OCI-M2 (cell line): ENCODE measurements around the gene RRP9.
"Not testable (repeated sequence)": the region's sequence is repeated elsewhere in the genome, so short reads cannot be mapped to it uniquely, and the experiment has no call there.

ENCODE experiments used
- DNase-seq: peaks from one replicate; lab custom pipeline; 2025; ENCODE audit not compliant: unreplicated experiment; lab: John Stamatoyannopoulos, UW

Gene RRP9

GRCh38 chr3:51940648-51941462 is 849 bp downstream of the RRP9 start:
- no peak for DNase-seq

DNA sequence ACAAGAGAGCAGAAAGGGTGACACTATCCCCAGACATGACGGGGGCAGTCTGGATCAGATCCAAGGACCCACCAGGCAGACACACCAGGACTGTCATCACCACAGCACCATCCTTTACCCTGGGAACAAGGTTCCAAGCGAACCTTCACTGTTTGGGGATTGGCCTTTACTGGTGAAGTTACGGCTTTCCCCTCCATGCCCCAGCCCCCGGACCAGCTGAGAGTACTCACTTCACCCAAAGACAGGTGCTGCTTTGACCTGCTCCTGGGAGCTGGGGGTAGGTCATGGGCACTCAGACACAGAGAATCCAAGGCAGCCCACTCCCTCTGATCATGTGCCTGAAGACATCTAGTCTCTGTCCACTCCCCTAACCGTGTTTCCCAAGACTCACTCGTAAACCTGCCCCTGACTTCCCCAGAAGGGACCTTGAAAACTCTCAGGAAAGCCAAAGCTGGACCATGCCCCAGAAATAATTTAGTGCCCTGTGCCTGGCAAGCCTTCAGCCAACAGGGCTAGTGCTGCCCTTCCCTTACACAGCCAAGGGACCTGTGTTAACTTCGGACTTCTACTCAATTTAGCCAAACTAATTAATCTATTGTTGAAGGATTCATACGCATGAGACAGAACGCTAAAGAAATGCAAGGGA is 2.8 kb downstream of the RRP9 start:
- no peak for DNase-seq

DNA sequence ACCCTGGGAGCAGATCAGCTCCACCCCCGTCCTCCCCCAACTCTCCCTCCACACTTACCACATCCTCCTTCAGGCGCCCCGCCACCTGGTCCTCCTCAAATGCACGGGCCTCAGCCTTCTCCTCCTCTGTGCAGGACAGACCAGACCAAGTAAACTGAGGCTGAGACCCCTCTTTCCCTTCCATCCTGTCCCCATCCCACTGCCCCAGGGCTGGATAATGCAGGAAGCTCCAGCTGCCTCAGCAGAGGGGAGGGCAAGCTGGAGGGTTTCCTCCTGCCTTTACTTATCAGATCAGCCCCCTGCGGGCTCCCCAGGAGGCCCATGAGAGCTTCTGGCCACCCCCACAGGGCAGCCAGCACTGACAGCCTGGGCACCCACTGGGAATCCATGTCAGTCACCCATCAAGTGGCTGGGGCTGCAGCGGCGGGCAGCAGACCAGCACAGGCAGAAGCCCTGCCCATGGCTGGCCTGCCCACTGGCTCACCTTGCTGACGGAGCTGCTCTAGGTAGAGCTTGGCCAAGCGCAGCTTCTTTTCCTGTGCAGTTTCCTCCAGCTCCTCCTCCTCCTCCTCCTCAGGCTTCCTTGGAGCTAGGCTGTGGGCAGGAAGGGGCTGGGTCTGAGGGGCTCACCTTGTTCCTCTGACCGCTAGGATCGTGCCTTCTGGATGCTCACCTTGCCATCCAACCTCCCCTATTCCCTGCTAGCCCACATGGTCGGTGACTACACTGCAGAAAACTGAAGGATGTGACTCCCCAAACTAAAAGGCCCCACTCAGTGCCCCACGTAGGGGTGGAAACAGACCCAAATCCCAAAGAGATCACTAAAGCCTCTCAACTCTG is 3.9 kb downstream of the RRP9 start:
- no peak for DNase-seq

GRCh38 chr3:51937014-51937413 is 4.7 kb downstream of the RRP9 start:
- no peak for DNase-seq

DNA sequence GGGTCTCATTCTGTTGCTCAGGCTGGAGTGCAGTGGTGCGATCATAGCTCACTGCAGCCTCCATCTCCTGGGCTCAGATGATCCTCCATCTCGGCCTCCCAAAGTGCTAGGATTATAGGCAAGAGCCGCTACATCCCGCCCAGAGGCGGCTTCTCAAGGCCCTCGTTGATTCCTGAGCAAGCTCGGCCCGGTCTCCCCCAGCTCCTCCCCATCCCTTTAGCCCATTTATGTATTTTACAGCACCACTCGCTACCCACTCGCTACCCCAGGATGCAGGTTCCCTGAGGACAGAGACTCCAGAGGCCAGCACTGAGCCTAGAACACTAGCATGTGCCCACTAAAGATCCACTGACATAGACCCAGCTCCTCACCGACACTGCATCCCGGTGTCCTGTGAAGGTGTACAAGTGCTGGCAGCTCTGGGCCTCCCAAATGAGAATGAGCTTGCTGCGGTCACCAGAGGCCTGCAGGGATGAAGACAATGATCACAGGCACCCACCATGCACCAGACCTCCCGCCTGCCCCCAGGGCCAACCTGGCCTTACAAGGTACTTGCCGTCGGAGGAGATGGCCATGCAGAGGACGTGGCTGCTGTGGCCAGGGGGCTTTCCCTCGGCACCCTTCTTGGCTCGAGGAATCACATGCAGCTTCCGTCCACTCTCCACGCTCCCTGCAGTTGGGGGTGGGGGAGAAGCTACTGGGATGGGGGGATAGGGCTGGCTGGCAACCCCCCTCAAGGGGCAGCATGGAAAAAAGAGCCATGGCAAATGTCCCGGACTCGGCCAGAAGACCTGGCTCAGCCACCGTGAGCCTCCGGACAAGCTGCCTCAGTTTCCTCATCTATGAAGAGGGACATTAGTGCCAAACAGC is 5.6 kb downstream of the RRP9 start:
- DNase-seq, result no peak

DNA sequence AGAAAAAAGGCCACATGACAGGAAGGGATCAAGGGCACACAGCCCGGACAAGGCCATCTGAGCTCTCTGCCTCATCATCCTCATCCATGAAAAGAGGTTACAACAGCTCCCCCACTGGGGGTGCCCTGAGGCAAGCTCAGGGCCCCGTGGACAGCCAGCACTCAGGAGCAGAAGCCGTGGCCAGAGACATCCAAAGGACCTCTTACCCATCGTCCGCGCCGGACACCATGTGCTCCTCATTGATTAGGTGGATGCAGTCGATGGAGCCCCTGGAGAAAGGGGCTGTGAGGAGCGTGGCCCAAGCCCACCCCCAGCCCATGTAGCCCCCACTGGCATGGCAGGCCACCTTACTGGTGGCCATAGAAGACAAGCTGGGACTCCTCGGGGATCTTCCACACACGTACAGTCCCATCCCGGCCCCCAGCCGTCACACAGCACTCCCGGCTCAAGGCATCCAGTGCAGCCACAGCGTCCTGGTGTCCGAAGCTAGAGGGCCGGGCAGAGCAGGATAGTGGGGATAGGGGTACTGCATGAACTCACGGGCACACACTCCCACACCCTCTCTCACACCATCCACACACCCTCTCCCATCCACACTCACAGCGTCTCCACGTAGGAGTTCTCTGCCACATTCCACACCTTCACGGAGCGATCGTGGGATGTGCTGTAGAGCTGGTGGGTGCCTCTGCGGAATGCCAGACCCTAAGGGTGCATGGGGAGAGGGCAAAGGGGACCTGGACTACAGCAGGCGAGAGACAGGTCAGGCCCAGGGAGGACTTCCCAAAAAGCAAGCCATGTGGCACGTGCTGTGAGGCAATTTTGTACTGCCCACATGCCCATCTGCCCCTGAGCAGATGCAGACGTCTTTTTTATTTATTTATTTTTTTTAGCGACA is 6.5 kb downstream of the RRP9 start:
- DNase-seq, result no peak

GRCh38 chr3:51934139-51934850 is 7.4 kb downstream of the RRP9 start:
- no peak for DNase-seq

GRCh38 chr3:51933471-51934138 is 8.1 kb downstream of the RRP9 start:
- no peak for DNase-seq

DNA sequence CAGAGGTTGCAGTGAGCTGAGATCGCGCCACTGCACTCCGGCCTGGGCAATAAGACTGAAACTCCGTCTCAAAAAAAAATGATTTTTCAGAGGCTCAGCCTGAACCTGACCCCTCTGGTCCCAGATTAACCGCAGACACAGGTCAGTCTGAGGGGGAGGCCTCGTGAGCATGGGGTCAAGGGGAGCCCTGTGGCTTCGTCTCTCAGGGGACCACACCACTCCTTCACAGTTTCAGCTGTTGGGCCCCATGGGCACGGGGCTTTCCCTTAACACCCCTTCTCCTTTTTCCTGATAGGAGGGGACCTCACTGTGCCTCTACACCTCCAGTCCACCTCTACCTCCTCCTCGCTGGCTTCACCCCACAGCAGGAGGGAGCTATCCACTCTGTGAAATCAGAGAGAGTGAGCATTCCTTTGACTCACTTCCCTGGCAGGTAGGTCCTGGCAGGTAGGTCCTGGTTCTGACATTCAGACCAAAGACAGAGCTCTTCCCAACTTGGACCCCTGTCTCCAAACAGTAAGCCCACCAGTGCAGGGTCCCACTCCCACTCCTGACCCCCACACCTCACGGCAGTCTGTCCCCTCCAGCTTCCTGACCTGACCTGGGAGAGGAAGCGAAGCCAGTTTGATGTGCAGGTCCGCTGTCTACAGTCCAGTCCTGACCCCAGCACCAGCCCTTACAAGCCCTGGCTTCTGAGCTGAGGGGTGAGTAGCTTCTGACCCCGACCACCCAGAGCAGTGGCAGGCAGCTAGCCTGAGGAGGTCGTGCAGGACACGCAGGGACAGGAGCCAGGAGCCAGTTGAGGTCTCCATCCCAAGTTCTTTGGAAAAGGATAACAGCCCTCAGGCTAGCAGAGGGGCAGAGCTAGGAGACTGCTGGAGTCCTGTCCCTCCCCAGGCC is 9.0 kb downstream of the RRP9 start:
- no peak for DNase-seq

DNA sequence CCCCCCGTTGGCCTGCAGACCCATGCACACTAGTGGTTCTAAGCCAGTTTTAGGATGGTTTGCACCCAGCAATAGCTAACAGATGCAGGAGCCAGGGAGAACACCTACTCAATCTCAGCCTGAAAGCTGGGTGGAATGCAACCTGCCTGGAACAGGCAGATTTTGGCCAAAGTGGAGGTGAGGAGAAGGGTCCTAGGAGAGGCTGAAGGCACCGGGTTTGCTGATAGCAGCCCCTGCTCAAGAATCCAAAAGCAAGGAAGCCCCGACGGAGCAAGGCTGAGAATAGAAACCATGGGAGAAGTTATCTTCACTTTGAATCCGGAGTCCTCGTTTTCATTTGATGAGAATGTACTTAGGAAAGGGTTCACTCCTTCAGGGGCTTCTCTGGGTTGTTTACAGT is 9.9 kb downstream of the RRP9 start:
- no peak for DNase-seq

- no peak for DNase-seq
Measured at GRCh38 chr3:51930439-51930838, 11.3 kb downstream of the RRP9 start.

DNA sequence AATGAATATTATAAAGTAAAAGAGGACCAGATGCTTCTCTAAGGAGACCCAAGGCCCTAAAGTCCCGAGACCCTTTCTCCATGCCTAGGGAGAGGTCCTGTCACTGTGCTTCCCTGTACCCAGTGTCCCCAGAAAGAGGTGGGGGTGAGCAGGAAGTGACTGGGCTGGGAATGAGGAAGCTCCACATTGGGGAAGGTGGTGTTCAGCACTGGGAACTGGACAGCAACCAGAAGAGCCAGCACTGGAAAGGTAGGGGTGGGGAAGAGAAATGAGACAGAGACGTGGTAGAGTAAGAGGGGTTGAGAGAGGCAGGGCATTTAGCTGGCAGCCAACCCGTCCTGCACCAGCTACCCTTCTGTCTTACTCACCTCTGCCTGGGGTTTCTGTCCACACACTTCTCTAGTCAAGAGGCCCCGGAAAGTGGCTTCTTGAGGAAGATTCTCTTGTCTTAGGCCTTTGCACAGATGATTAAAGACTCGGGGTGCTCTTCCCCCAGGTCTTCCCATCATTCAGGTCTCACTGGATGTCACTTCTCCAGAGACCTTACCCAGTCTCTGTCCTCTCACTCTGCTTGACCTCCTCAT is 12.2 kb downstream of the RRP9 start:
- DNase-seq, result no peak

DNA sequence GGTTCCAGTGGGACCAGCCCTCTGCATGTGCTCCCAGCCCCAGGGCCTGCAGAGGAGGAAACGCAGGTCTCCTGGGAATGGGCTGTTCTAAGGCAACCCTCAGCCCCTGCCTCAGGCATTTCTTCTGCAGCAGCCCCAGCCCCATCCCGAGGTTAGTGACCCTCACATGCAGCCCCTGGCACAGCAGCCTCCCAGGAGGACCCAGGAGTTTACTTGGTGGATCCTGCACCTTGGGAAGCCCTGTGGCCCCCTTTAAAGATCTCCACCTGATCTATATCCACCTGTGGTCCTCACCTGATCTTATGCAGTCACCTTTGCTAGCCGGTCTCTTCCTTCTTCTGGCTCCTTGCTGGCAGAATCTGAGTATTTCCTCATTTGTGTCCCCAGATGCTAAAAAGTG is 12.7 kb downstream of the RRP9 start:
- not testable (repeated sequence) for DNase-seq

- DNase-seq, result no peak
Measured at GRCh38 chr3:51928438-51928837, 13.3 kb downstream of the RRP9 start.

GRCh38 chr3:51927061-51927977 is 14.4 kb downstream of the RRP9 start:
- DNase-seq, result no peak

GRCh38 chr3:51921081-51921578 is 20.6 kb downstream of the RRP9 start:
- DNase-seq, result no peak
